Measurements from ENCODE around the gene RGS17.

- no peak for TF ChIP-seq CTCF (IDR thresholded peaks at IDR 0.05; ENCODE audit: insufficient read depth, low read length)
- TF ChIP-seq POLR2AphosphoS5 (IDR thresholded peaks at IDR 0.05; ENCODE audit: low read depth), result no peak
- no peak for TF ChIP-seq GABPA (IDR thresholded peaks at IDR 0.05; ENCODE audit: low read depth)
- TF ChIP-seq SPI1 (IDR thresholded peaks at IDR 0.05; ENCODE audit: borderline replicate concordance, low read depth), result no peak
These were observed 506 bp downstream of the RGS17 start for GRCh38 chr6:153130515-153131036.

Data from HL-60 (cell line).